Superior temporal gyrus (tissue), 1 donor: Measurements from ENCODE around the gene EPB41.
"Not testable (repeated sequence)": the region's sequence is repeated elsewhere in the genome, so short reads cannot be mapped to it uniquely, and the experiment has no call there.

Source experiments
- DNase-seq: peaks from one replicate; pipeline ENCODE4 v3.0.0-alpha.2; 2016; ENCODE audit errors: extremely low spot score

The EPB41 gene

GRCh38 chr1:28927266-28927647 is 12.9 kb downstream of the EPB41 start:
- no peak for DNase-seq

DNA sequence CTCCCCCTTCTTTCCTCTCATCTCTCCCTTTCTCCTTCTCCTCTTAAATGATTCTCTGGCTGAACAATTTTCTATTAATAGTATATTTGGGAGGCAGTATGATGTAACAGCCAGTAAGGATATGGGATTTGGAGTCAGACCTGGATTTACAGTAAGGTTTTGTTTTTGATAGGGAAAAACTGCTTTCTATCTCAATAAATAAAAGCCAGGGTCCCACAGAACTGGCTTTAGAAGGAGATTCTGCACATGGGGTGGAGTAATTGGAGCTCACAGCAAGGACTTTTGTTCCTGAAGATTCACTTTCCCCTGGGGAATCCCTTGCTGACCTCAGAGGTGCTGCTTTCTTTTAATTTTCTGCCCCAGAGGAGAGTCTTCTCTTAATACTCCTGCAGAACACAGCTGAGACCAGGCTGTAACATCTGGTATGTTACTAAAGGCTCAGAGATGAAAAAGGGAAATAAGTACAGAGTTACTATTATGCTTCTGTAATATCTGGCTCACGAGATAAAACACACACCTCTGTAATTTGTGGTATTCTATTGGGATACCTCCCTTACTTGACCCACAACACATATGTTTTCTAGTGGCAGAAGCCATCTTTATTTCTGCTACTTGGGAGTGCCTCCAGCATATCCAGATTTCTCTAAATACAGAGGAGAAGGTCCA is 13.4 kb downstream of the EPB41 start:
- DNase-seq, result no peak

GRCh38 chr1:28928314-28928941 is 14.1 kb downstream of the EPB41 start:
- DNase-seq, result no peak

GRCh38 chr1:28933277-28933676 is 18.9 kb downstream of the EPB41 start:
- DNase-seq, result no peak

- DNase-seq, result no peak
Measured at GRCh38 chr1:28933918-28934317, 19.5 kb downstream of the EPB41 start.

DNA sequence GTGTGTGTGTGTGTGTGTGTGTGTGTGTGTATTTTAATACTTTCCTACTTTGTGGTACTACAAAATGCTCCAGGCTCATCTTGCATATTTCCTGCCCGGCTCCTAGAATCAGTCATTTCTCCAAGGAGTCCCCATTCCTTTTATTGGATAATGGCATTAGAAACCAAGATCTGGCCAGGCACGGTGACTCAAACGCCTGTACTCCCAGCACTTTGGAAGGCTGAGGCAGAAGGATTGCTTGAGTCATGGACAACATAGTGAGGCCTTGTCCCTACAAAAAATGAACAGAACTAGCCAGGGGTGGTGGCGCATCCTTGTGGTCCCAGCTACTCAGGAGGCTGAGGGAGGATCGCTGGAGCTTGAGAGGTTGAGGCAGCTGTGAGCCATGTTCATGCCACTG is 20.3 kb downstream of the EPB41 start:
- no peak for DNase-seq

DNA sequence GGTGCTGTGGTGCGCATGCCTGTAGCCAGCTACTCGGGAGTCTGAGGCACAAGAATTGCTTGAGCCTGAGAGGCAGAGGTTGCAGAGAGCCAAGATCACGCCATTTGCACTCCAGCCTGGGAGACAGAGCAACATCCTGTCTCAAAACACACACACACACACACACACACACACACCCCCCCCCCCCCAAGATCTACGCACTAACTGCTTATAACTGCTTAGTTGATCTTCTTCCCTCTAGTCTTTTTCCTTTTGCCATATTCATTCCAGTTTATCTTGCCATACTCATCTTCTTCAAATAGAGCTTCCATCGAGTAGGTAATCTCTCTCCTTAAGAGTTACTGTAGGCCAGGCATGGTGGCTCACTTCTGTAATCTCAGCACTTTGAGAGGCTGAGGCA is 20.9 kb downstream of the EPB41 start:
- no peak for DNase-seq

DNA sequence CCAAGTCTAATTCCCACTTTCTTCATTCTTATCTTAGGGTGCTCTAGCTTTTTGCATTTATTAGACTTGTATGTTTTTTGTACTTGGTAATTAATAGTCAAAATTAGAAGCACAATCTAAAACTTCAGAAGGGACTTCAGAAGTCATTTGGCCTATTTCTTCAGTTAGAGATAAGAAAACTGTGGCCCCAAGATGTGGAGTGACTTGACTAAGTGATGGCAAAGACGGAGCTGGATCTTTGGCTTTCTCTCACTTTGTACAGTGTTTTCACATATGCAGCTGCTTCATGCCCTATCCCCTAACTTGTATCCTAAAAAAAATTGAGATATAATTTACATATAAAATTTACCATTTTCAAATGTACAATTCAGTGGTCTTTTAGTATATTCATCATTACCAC is 21.7 kb downstream of the EPB41 start:
- DNase-seq, result no peak

DNA sequence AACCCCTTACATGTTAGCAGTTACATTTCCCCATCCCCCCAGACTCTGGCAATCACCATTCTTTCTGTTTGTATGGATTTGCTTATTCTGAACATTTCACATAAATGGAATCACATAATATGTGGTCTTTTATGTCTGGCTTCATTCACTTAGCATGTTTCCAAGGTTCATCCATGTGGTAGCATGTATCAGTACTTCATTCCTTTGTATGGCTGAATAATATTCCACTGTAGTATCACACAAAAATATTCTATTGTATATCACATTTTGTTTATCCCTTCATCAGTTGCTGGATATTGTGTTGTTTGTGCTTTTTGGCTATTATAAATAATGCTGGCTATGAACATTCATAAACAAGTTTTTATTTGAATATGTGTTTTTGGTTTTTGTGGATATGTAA is 22.2 kb downstream of the EPB41 start:
- no peak for DNase-seq

DNA sequence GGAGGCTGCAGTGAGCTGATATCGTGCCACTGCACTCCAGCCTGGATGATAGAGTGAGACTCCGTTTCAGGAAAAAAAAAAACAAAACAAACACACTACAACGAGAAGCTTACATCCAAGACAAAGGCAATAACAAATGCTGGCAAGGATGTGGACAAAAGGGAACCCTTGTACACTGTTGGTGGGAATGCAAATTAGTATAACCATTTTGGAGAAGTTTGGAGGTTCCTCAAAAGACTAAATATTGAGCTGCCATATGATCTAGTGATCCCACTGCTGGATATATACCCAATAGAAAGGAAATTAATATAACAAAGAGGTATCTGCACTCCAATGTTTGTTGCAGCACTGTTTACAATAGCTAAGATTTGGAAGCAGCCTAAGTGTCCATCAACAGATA is 29.2 kb downstream of the EPB41 start:
- DNase-seq, result not testable (repeated sequence)

DNA sequence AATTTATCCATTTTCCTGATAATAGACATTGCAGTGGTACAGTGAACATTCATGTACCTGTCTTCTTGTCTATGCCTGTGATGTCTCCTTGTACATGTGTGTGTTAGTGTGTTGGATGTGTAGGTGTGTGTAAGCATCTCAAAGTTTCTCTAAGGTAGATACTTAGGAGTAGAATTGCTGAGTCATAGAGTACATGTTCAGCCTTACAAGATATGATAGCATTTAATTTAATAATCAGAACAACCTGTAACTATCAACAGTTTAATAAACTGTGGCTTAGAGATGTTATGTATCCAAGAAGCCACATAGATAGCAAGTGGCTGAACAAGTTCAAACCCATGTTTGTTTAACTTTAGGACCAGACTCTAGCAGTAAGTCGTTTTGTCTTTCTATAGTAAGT is 35.6 kb downstream of the EPB41 start:
- no peak for DNase-seq

GRCh38 chr1:28950449-28950848 is 36.1 kb downstream of the EPB41 start:
- DNase-seq, result no peak

GRCh38 chr1:28954126-28954726 is 39.9 kb downstream of the EPB41 start:
- no peak for DNase-seq

- no peak for DNase-seq
Measured at GRCh38 chr1:28956038-28956464, 41.7 kb downstream of the EPB41 start.

DNA sequence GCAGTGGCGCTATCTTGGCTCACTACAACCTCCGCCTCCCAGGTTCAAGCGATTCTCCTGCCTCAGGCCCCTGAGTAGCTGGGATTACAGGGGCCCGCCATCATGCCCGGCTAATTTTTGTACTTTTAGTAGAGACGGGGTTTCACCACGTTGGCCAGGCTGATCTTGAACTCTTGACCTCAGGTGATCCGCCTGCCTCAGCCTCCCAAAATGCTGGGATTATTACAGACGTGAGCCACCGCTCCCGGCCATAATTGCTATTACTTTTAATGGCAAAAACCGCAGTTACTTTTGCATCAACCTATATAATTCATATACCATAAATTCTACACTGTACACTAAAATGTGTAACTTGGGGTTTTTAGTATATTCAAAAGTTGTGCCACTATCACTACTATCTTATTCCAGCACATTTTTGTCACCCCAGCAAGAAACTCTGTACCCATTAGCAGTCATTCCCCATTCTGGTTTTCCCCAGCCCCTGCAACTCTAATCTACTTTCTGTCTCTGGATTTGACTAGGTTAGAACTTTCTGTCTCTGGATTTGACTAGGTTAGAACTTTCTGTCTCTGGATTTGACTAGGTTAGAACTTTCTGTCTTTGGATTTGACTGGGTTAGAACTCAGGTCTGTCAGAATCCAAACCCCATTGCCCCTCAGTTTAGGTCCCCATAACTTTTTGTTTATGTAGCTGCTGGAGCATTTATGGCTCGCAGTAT is 47.9 kb downstream of the EPB41 start:
- DNase-seq, result not testable (repeated sequence)

DNA sequence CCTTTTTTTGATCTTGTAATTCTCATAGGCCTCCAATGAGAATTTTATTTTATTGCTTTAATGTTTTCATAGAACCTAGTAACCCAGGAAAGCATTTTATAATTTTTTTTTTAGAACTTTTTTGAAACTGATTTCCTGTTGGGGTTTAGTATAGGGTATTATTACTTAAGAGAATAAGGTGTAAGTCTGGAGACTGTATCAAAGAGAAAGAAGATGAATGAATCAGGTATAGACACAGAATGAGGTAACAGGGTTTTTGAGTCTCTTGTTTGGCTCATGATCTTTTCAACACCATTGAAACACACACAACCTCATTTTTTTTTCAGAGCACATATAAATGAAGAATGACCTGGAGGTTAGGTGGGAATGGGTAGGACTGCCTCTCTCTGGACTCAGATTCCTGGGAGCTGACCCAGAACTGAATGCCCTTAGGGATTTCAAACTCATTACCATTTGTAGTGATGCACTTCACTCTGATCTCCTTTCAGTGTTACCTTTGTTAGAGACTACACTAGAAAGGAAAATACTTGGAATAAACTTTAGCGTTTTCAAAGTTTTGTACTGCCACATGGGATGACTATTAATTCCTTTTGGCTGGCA is 51.0 kb downstream of the EPB41 start:
- no peak for DNase-seq

DNA sequence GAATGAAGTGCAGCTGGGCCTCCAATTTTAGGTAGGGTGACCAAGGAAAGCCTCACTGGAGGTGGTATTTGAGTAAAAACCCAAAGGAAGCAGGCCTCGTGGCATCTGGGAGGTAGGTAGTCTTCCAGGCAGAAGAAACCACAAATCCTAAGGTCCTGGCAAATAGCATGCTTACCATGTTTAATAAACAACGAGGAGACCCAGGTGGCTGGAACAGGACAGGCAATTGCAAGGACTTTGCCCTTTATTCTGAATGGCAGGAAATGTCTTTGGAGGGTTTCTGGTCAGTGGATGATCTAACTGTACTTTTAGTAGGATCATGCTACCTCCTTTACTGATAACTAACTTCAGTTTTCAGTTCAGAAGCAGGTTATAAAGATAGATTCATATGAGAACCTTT is 52.2 kb downstream of the EPB41 start:
- no peak for DNase-seq

DNA sequence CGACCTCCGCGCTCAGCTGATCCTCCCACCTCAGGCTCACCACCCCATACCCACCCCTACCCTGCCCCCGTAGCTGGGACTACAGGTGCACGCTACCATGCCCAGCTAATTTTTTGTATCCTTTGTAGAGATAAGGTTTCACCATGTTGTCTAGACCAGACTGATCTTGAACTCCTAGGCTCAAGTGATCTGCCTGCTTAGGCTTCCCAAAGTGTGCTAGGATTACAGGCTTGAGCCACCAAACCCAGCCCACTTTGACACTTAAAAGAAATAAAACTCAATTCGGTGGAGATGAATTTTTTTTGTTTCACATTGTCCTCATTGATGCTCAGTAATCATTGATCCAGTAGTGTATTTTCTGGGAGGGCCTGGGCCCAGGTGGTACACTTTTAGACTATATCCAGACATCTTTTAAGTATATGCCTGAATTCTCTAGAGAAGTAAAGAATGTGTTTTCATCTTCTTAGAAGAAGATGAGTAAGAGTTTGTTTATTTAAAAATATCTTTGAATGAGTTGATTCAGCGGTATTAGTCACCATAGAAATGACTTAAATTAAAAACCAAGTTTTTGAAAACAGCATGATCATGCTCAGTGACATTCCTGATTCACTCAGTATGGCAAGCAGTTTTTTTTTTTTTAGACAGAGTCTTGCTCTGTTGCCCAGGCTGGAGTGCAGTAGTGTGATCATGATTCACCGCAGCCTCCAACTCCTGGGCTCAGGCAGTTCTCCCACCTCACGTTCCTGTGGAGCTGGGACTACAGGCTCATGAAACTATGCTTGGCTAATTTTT is 57.8 kb downstream of the EPB41 start:
- peak; percentile 24 for DNase-seq

DNA sequence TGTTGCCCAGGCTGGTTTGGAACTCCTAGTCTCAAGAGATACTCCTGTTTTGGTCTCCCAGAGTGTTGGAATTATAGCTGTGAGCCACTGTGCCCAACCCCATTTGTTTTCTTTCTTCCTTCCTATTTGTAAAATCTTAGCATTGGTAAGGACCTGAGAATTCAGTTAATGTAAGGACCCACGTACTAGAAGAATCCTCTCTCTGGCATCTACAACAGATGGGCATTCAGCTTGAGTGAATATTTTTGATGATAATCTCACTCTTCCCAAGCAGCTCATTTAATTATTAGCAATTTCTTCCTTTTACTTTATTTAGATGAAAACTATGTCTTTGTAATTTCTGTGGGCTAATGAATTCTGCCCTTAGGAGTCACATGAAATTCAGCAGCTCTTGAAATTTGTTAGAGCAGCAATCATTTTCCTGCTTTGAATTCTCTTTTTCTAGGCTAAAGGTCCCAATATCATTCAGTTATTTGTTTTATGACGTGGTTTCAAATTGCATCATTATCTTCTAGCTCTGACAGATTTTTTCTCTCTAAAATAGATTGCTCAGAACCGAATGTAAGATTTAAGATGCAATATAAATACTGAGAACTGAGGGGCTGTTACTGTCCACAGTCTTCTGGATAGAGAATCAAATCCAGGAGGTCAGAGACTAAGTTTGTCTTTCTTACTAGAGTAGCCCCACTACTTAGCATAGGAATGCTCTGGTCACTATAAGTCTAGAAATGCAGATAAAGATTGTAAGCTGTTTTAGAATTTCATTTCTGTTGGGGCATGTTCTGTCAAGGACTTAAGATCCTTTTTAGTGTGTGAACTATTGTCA is 59.4 kb downstream of the EPB41 start:
- DNase-seq, result no peak

- no peak for DNase-seq
Measured at GRCh38 chr1:28974432-28974831, 60.1 kb downstream of the EPB41 start.

DNA sequence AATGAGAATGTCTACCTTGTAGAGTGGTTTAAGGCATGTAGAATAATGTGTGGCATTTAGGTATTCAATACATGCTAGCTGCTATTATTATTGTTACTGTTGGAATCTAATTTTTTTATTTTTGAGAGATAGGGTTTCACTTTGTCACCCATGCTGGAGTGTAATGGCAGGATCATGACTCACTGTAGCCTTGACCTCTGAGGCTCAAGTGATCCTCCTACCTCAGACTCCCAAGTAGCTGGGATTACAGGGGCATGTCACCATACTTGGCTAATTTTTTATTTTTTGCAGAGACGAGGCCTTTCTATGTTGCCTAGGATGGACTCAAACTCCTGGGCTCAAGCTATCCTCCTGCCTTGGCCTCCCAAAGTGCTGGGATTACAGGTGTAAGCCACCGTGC is 61.9 kb downstream of the EPB41 start:
- DNase-seq, result no peak
